KBM-7 (cell line): Measurements from ENCODE around the gene ZAR1.

Source experiments
- DNase-seq: peaks from one replicate; pipeline ENCODE4 v3.0.0-alpha.2; 2015
- in situ Hi-C: fragments of 300-500 bp; cut with MboI; formaldehyde crosslinking; loops from 2 replicates; pipeline ENCODE4 v1.14.3; 2020; ENCODE audit warnings: low sequenced_read_pairs, low pct_unique_long_range_greater_than_20kb, mixed read lengths

The ZAR1 gene

DNA sequence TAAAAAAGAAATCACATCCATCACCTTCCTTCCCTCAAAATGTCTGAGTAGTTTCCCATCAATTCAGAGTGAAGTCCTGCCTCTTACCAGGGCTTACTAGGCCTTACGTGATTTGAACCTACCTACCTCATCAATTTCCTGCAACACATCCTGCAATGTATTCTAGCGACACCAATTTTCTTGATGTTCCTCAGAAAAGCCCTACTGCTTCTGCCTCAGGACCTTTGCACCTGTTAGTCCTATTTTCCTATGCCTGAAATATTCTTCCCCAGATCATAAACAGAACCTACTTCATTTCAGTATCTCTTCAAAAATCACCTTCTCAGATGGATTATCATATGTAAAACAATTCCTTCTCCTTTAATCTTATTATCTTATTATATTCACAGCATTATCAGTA, 52.8 kb downstream of the ZAR1 start:
- in situ Hi-C loops = loop anchor here (25.0 kb wide), 2 partner anchors 231 to 406 kb away; partner anchors contain the start of gene TXK

DNA sequence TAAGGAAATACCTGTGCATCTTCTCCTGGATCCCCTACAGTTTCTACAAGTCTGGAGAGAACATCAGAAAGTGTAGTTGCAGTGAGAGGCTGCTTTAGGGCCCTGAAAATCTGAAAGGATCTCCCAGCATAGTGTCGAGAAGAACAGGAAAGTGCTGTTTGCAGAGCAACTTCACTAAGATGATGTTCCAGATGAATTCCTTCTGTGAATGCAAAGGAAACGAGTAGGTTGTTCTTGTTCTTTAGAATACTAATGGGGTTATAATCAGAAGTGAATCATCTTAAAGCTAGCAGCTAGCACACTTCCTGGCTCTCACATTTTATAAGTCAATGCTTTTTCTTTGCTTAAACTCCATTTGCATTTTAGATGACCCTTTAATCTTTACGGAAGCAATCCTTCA, 53.7 kb downstream of the ZAR1 start:
- no peak for DNase-seq
- in situ Hi-C loops = loop anchor here (25.0 kb wide), 2 partner anchors 231 to 406 kb away; partner anchors contain the start of gene TXK

More for the DNA sequence above, 52.8 kb downstream of the ZAR1 start:
- no peak for DNase-seq
